ENCODE measurements around the gene CADPS.

DNA sequence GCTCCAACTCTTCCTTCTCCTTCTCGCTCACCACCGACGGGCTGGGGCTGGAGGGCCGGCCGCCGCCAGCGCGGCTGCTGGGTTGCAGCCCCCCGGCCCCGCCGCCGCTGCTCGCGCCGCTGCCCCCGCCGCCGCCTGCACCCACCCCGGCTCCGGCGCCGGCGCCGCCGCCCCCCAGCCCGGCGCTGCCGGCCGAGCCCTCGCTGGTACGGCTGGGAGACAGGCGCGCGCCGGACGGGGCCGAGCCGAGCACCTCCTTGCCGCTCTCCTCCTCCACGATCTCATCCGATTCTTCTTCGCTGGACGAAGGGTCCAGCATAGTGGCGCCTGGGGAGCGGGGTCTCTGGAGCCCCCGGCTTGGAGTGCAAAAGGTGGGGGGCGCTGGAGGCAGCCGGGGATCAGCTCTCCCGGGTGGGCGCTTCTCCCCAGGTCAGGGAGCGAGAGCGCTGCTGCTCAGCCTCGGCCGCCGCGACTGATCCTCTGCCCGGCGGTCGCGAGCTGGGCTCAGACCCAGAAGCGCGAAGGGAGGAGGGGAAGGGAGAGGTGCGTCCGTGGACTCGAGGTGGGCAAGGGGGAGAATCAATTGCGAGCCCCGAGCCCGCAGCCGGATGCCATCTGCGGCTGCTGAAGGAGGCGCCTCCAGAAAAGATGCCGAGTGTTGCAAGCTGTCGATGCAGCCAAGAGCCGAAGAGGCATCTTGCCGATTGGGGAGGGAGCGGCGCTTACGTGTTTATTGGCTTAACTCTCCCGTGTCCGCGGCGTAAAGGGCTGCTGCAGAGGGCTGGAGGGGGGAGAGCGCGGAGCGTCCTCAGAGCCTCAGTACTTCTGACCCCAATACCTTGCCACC lies at the start of gene CADPS:
- TF ChIP-seq, protein P1, sequence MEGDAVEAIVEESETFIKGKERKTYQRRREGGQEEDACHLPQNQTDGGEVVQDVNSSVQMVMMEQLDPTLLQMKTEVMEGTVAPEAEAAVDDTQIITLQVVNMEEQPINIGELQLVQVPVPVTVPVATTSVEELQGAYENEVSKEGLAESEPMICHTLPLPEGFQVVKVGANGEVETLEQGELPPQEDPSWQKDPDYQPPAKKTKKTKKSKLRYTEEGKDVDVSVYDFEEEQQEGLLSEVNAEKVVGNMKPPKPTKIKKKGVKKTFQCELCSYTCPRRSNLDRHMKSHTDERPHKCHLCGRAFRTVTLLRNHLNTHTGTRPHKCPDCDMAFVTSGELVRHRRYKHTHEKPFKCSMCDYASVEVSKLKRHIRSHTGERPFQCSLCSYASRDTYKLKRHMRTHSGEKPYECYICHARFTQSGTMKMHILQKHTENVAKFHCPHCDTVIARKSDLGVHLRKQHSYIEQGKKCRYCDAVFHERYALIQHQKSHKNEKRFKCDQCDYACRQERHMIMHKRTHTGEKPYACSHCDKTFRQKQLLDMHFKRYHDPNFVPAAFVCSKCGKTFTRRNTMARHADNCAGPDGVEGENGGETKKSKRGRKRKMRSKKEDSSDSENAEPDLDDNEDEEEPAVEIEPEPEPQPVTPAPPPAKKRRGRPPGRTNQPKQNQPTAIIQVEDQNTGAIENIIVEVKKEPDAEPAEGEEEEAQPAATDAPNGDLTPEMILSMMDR (conservative IDR thresholded peaks at IDR 0.05; ENCODE audit: low read length) = no peak
- TF ChIP-seq EZH2phosphoT487 (IDR thresholded peaks at IDR 0.05; ENCODE audit: borderline replicate concordance, low read depth, low read length) = no peak

All from OCI-LY7 (cell line).